OCI-LY3 (cell line): Measurements from ENCODE around the gene GNG11.

Experiments
- H2AFZ ChIP-seq: fragments of 200-600, 300-600 bp; shearing (Covaris generic); 2 replicates; pipeline ENCODE4 v1.6.0; 2014; ENCODE audit warnings: antibody characterized with exemption, low read depth, low read length
- H3K27ac ChIP-seq: fragments of 200-600, 300-600 bp; sonication (generic); 2 replicates; pipeline ENCODE4 v1.5.1; 2014; ENCODE audit warnings: mild to moderate bottlenecking, low read length, moderate library complexity, mixed read lengths
- H3K27me3 ChIP-seq: fragments of 200-600, 300-600 bp; sonication (generic); 2 replicates; pipeline ENCODE4 v1.6.1; 2014; ENCODE audit warnings: low read depth, low read length, mixed read lengths
- H3K36me3 ChIP-seq: fragments of 200-600, 300-600 bp; sonication (generic); replicated peaks from 2 replicates; pipeline ENCODE3; 2014; ENCODE audit warnings: low read depth, low read length, mixed read lengths
- H3K4me1 ChIP-seq: fragments of 300-600, 200-600 bp; sonication (generic); 2 replicates; pipeline ENCODE4 v1.6.1; 2014; ENCODE audit warnings: low read length, mixed read lengths
- H3K4me2 ChIP-seq: fragments of 200-600, 300-600 bp; sonication (generic); 2 replicates; pipeline ENCODE4 v1.6.1; 2014; ENCODE audit warnings: low read length, mixed read lengths
- H3K4me3 ChIP-seq: fragments of 300-600, 200-600 bp; sonication (generic); 2 replicates; pipeline ENCODE4 v1.5.1; 2014; ENCODE audit warnings: antibody characterized with exemption, mild to moderate bottlenecking, low read length, moderate library complexity
- H3K79me2 ChIP-seq: fragments of 300-600, 200-600 bp; shearing (Covaris generic); 2 replicates; pipeline ENCODE4 v1.6.1; 2014; ENCODE audit warnings: mild to moderate bottlenecking, low read length, mixed read lengths
- H3K9ac ChIP-seq: fragments of 300-600, 200-600 bp; shearing (Covaris generic); 2 replicates; pipeline ENCODE4 v1.6.0; 2014; ENCODE audit warnings: mild to moderate bottlenecking, low read length, moderate library complexity
- H3K9me3 ChIP-seq: fragments of 200-600, 300-600 bp; shearing (Covaris generic); 2 replicates; pipeline ENCODE4 v1.6.1; 2014; ENCODE audit warnings: low read length, mixed read lengths; ENCODE audit not compliant: insufficient read depth
- H4K20me1 ChIP-seq: fragments of 200-600, 300-600 bp; sonication (generic); 2 replicates; pipeline ENCODE4 v1.6.1; 2016; ENCODE audit warnings: low read length, mixed read lengths; ENCODE audit not compliant: insufficient read depth
- EZH2phosphoT487 ChIP-seq: fragments of 200-600 bp; shearing (Covaris generic); IDR thresholded peaks from 2 replicates; pipeline ENCODE4 v1.6.1; 2018; ENCODE audit warnings: antibody characterized with exemption, mixed run types, low read depth
- TF ChIP-seq, protein P1 (sequence below): fragments of 200-600, 300-600 bp; sonication (generic); IDR thresholded peaks from 2 replicates; pipeline ENCODE4 v1.5.1; 2014; ENCODE audit warnings: antibody characterized with exemption, low read length, low read depth

The GNG11 gene

DNA sequence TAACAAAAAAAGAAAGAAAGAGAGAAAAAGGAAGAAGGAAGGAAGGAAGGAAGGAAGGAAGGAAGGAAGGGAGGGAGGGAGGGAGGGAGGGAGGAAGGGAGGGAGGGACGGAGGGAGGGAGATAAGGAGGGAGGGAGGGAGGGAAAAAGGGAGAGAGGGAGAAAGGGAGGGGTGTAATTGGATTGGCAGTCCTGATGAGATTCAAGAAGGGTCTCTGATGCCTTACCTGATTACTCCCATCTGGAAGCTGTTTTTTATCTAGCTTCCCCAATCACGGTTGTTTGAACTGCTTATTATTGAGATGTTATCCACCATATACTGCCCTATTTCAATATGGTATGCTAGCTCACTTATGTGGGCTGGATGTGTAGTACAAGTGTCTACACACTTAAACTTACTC lies 27.3 kb downstream of the GNG11 start:
- no peak overlapping the region for H3K27ac ChIP-seq
- no peaks in the 10 kb centered on the region for H3K4me1 ChIP-seq
- no peak overlapping the region for H2AFZ ChIP-seq
- no peaks in the 10 kb centered on the region for H3K9me3 ChIP-seq
- no peaks in the 10 kb centered on the region for H3K27me3 ChIP-seq
- no peak overlapping the region for H3K9ac ChIP-seq
- no peak overlapping the region for H3K4me3 ChIP-seq
- no peaks in the 10 kb centered on the region for H3K79me2 ChIP-seq
- TF ChIP-seq EZH2phosphoT487 = no peak
- TF ChIP-seq, protein P1, sequence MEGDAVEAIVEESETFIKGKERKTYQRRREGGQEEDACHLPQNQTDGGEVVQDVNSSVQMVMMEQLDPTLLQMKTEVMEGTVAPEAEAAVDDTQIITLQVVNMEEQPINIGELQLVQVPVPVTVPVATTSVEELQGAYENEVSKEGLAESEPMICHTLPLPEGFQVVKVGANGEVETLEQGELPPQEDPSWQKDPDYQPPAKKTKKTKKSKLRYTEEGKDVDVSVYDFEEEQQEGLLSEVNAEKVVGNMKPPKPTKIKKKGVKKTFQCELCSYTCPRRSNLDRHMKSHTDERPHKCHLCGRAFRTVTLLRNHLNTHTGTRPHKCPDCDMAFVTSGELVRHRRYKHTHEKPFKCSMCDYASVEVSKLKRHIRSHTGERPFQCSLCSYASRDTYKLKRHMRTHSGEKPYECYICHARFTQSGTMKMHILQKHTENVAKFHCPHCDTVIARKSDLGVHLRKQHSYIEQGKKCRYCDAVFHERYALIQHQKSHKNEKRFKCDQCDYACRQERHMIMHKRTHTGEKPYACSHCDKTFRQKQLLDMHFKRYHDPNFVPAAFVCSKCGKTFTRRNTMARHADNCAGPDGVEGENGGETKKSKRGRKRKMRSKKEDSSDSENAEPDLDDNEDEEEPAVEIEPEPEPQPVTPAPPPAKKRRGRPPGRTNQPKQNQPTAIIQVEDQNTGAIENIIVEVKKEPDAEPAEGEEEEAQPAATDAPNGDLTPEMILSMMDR = no peak
- no peaks in the 10 kb centered on the region for H4K20me1 ChIP-seq
- H3K4me2 ChIP-seq = no peak overlapping the region
- no peaks in the 10 kb centered on the region for H3K36me3 ChIP-seq

DNA sequence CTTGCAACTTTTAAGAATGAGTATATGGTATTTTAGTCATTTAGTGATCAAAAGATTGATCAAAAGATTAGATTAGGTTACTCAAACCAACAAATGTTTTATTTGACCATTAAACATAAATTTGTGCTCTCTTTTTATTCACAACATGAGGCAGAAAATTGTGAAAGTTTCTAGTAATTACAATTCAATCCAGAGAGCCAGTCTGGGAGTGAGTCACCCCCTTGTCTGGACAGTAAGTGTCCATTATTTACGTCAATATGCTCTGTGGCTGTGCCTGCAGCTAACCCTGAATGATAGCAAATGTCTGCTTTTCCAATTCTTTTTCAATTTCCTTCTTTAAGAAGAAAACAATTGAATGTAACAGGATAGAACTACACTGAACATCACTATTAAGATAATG lies 27.9 kb downstream of the GNG11 start:
- Histone ChIP-seq H3K36me3 (no peaks in the 10 kb centered on the region), H3K9me3 (no peaks in the 10 kb centered on the region), H4K20me1 (no peaks in the 10 kb centered on the region), H3K4me3 (no peak overlapping the region), H3K4me2 (no peak overlapping the region), H3K4me1 (no peaks in the 10 kb centered on the region), H3K9ac (no peak overlapping the region), H2AFZ (no peak overlapping the region), H3K27ac (no peak overlapping the region), H3K27me3 (no peaks in the 10 kb centered on the region), H3K79me2 (no peaks in the 10 kb centered on the region)
- no peak for TF ChIP-seq EZH2phosphoT487
- TF ChIP-seq, protein P1 = no peak

DNA sequence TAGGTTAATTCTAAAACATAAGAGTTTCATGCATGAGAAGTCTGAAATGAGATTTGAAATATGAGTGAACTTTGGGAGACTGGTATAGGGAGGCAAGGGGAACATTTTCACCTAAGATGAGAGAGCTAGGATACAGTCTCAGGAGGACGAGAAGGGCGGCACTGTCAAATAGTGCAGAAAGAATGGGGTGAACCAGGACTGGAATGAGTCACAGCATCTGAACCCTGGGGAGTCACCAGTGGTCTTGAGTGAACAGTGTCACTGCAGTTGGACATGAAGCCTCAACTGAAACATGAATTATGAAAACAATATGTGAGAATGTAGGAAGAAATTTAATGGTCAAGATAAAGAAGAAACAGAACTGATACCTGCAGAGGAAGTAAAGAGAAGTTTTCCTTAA lies 33.8 kb downstream of the GNG11 start:
- Histone ChIP-seq H4K20me1 (no peaks in the 10 kb centered on the region), H3K4me1 (peaks cover 19% of the 10 kb centered on the region), H3K4me3 (no peak overlapping the region), H3K36me3 (no peaks in the 10 kb centered on the region), H3K27ac (no peak overlapping the region), H3K4me2 (no peak overlapping the region), H3K27me3 (no peaks in the 10 kb centered on the region), H3K9ac (no peak overlapping the region), H2AFZ (no peak overlapping the region), H3K9me3 (no peaks in the 10 kb centered on the region), H3K79me2 (no peaks in the 10 kb centered on the region)
- TF ChIP-seq, protein P1 = no peak
- no peak for TF ChIP-seq EZH2phosphoT487

DNA sequence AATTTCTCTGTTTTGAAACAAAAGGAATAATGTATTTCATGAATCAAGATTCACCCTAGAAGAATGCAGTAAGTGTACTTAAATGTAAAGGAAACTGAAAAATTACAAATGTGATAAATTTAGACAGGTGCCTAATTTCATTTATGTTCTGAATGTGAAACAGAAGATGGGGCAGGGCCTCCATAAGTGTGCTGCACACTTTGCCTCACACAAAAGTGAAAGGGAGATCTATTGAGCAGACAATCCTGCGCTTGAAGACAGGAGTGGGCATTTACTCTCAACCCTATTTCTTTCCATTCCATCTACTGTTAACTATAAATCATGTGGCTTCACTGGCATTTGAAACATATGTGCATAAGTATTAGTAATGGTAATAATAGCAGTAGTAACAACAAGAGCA lies 36.2 kb downstream of the GNG11 start:
- no peak overlapping the region for H2AFZ ChIP-seq
- no peak overlapping the region for H3K9ac ChIP-seq
- H3K27ac ChIP-seq = no peak overlapping the region
- H3K36me3 ChIP-seq = no peaks in the 10 kb centered on the region
- H3K9me3 ChIP-seq = no peaks in the 10 kb centered on the region
- H3K4me3 ChIP-seq = no peak overlapping the region
- H3K4me1 ChIP-seq = peaks cover 19% of the 10 kb centered on the region
- no peaks in the 10 kb centered on the region for H3K27me3 ChIP-seq
- no peaks in the 10 kb centered on the region for H4K20me1 ChIP-seq
- no peaks in the 10 kb centered on the region for H3K79me2 ChIP-seq
- no peak overlapping the region for H3K4me2 ChIP-seq
- TF ChIP-seq, protein P1 = no peak
- TF ChIP-seq EZH2phosphoT487 = no peak
